Smooth muscle cell (in vitro differentiated cells): ENCODE data around the gene RP9. TPM values are rescaled to one million over a fixed set of nuclear protein-coding genes. Genes with fewer than 3 reads are reported as not detected.

Experiments
- DNase-seq: peaks from one replicate; lab custom pipeline; 2025; ENCODE audit not compliant: unreplicated experiment; lab: John Stamatoyannopoulos, UW
- H2AFZ ChIP-seq: fragments of 200-600 bp; sonication (generic); 2 replicates; pipeline ENCODE4 v1.6.0; 2016; ENCODE audit warnings: antibody characterized with exemption, low read depth, mild to moderate bottlenecking
- H3F3A ChIP-seq: fragments of 200-600 bp; sonication (generic); 2 replicates; pipeline ENCODE4 v1.6.0; 2017; ENCODE audit warnings: antibody characterized with exemption, low read depth
- H3K27ac ChIP-seq: fragments of 200-600 bp; sonication (generic); 2 replicates; pipeline ENCODE4 v1.5.1; 2016; ENCODE audit warnings: low read depth, mild to moderate bottlenecking
- H3K27me3 ChIP-seq: fragments of 200-600 bp; sonication (generic); 2 replicates; pipeline ENCODE4 v1.6.1; 2016; ENCODE audit warnings: low read depth, mild to moderate bottlenecking
- H3K36me3 ChIP-seq: fragments of 200-600 bp; sonication (generic); 2 replicates; pipeline ENCODE4 v1.5.1; 2016; ENCODE audit warnings: low read depth
- H3K4me1 ChIP-seq: fragments of 200-600 bp; sonication (generic); 2 replicates; pipeline ENCODE4 v1.5.1; 2016; ENCODE audit warnings: low read depth
- H3K4me2 ChIP-seq: fragments of 200-600 bp; sonication (generic); 2 replicates; pipeline ENCODE4 v1.6.0; 2016; ENCODE audit warnings: mild to moderate bottlenecking
- H3K4me3 ChIP-seq: fragments of 200-600 bp; sonication (generic); 2 replicates; pipeline ENCODE4 v1.5.1; 2016; ENCODE audit warnings: mild to moderate bottlenecking
- H3K79me2 ChIP-seq: fragments of 200-600 bp; sonication (generic); 2 replicates; pipeline ENCODE4 v1.6.0; 2016; ENCODE audit warnings: low read depth, mild to moderate bottlenecking
- H3K9ac ChIP-seq: fragments of 200-600 bp; sonication (generic); 2 replicates; pipeline ENCODE4 v1.6.0; 2016; ENCODE audit warnings: low read depth
- H3K9me3 ChIP-seq: fragments of 200-600 bp; sonication (generic); replicated peaks from 2 replicates; pipeline ENCODE4 v1.5.1; 2016; ENCODE audit warnings: low read depth
- H4K20me1 ChIP-seq: fragments of 200-600 bp; sonication (generic); 2 replicates; pipeline ENCODE4 v1.6.0; 2016; ENCODE audit warnings: low read depth
- WGBS: methylation state at CpG from one replicate; pipeline ENCODE4 v1.1.7; 2016; ENCODE audit warnings: low lambda C conversion rate; 5-methylcytosine and 5-hydroxymethylcytosine counted together
- polyA plus RNA-seq: library from polyadenylated mRNA; unstranded; fragments of >200 nt; fragmentation: Nextera tagmentation; extraction: Ambion mirVana; gene quantifications from 2 replicates; pipeline ENCODE4 v1.2.1, GENCODE V29; 2016
- total RNA-seq: library from RNA; depleted of rRNA; stranded (reverse); fragments of >200 nt; gene quantifications from 2 replicates; pipeline ENCODE4 v1.2.3, GENCODE V29; 2014
- TF ChIP-seq, protein P1 (sequence below): fragments of 200-600 bp; sonication (generic); IDR thresholded peaks from 2 replicates; pipeline ENCODE4 v1.5.1; 2017; ENCODE audit warnings: borderline replicate concordance, mild to moderate bottlenecking, antibody characterized with exemption; ENCODE audit not compliant: insufficient read depth, poor library complexity, severe bottlenecking

RP9 gene
- total and polyA plus RNA-seq, 2 experiments from 2014 or later = 15.3 to 28.3 TPM

DNA sequence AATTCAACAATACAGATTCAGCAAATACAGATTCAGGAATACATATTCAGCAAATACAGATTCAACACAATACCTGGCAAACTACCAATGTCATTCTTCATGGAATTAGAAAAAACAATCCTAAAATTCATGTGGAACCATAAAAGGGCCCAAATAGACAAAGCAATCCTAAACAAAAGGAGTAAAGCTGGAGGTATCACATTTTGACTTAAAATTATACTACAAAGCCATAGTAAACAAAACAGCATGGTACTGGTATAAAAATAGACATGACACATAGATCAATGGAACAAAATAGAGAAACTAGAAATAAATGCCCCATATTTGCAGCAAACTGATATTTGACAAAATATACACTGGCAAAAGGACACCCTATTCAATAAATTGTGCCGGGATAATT is 43.2 kb downstream of the RP9 start:
- Histone ChIP-seq H3K36me3 (no peaks in the 10 kb centered on the region), H3K4me1 (peaks cover 16% of the 10 kb centered on the region), H3K9ac (no peak overlapping the region), H3K27ac (no peak overlapping the region), H3K79me2 (peaks cover 12% of the 10 kb centered on the region), H3K27me3 (no peaks in the 10 kb centered on the region), H3K9me3 (no peaks in the 10 kb centered on the region), H3K4me2 (no peak overlapping the region), H4K20me1 (peaks cover 5% of the 10 kb centered on the region), H2AFZ (no peak overlapping the region), H3F3A (no peaks in the 10 kb centered on the region), H3K4me3 (no peak overlapping the region)
- WGBS = 100% methylated on average over 1 of the region's 1 CpG
- TF ChIP-seq, protein P1, sequence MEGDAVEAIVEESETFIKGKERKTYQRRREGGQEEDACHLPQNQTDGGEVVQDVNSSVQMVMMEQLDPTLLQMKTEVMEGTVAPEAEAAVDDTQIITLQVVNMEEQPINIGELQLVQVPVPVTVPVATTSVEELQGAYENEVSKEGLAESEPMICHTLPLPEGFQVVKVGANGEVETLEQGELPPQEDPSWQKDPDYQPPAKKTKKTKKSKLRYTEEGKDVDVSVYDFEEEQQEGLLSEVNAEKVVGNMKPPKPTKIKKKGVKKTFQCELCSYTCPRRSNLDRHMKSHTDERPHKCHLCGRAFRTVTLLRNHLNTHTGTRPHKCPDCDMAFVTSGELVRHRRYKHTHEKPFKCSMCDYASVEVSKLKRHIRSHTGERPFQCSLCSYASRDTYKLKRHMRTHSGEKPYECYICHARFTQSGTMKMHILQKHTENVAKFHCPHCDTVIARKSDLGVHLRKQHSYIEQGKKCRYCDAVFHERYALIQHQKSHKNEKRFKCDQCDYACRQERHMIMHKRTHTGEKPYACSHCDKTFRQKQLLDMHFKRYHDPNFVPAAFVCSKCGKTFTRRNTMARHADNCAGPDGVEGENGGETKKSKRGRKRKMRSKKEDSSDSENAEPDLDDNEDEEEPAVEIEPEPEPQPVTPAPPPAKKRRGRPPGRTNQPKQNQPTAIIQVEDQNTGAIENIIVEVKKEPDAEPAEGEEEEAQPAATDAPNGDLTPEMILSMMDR = no peak
- no peak for DNase-seq

- Histone ChIP-seq H3K9ac (peak overlapping the region; percentile 64), H3K4me3 (peak overlapping the region; percentile 81), H3K79me2 (peaks cover 39% of the 10 kb centered on the region)
Measured at GRCh38 chr7:33062782-33063443, 46.3 kb downstream of the RP9 start.

DNA sequence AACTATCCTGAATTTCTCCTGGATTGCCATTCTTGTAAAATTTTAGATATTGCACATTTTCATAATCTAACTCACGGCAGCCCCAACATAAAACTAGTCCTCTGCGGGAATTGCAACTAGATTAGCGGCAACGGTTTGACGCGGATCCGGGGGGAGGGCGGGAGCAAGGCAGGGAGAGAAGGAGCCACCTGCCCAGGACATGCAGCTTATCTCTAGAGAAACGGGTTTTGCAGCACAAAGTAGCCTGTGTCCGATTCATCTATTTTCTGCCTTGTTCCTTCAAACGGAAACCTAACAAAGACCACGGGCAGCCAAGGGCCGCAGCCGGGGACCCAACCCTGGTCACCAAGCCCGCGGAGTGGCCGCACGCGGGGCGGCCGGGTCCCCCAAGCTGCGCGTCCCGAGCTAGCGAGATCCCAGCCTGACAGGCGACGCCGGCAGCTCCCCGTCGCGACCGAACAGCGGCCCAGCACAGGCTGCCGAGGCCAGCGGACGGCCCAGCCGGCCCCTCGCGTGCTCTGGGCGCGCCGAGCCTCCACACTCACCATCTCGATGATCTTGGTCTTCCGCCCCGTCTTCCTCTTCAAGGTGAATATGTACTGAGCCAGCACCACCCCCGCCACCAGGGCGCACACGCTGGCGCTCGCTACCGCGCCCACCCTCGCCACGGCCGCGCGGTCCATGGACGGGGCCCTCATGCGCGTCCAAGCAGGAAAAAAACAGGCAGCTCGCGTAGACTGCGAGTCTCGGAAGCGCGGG is 47.0 kb downstream of the RP9 start, which contains the start of gene NT5C3A:
Gene NT5C3A, minus strand, starts transcription at position 754 of the 759 bp plus-strand sequence. Its CDS starts 71 bp downstream, at position 683.
- Histone ChIP-seq H4K20me1 (peaks cover 19% of the 10 kb centered on the region), H3K36me3 (no peaks in the 10 kb centered on the region), H3F3A (no peaks in the 10 kb centered on the region), H3K9me3 (no peaks in the 10 kb centered on the region), H3K79me2 (peaks cover 46% of the 10 kb centered on the region), H3K27ac (peak within 1 kb of the TSS; percentile 76), H3K4me1 (peaks cover 22% of the 10 kb centered on the region), H3K9ac (peak within 1 kb of the TSS; percentile 80), H3K4me3 (peak within 1 kb of the TSS; percentile 81), H3K4me2 (peak within 1 kb of the TSS; percentile 94), H2AFZ (peak within 1 kb of the TSS; percentile 92), H3K27me3 (no peaks in the 10 kb centered on the region)
- TF ChIP-seq, protein P1 = no peak
- 1% methylated on average over 61 of the region's 66 CpGs for WGBS
- DNase-seq = no peak

More at GRCh38 chr7:33062782-33063443, 46.3 kb downstream of the RP9 start:
- H3K4me2 ChIP-seq = peak overlapping the region; percentile 94
- TF ChIP-seq, protein P1 = no peak
- no peaks in the 10 kb centered on the region for H3K36me3 ChIP-seq
- WGBS = under 1% methylated on average over 30 of the region's 50 CpGs
- peaks cover 22% of the 10 kb centered on the region for H3K4me1 ChIP-seq
- DNase-seq = peak; percentile 95
- peak overlapping the region; percentile 88 for H2AFZ ChIP-seq
- peak overlapping the region; percentile 76 for H3K27ac ChIP-seq
- no peaks in the 10 kb centered on the region for H3F3A ChIP-seq
- H4K20me1 ChIP-seq = peaks cover 19% of the 10 kb centered on the region
- no peaks in the 10 kb centered on the region for H3K9me3 ChIP-seq
- H3K27me3 ChIP-seq = no peaks in the 10 kb centered on the region
